Hepatocyte (in vitro differentiated cells): Measurements from ENCODE around the gene SFRP2.

Source experiments
- CTCF ChIP-seq: fragments of 200-600 bp; sonication (generic); IDR thresholded peaks from 2 replicates; pipeline ENCODE4 v1.5.1; 2016; ENCODE audit warnings: antibody characterized with exemption, mild to moderate bottlenecking; ENCODE audit not compliant: poor library complexity
- EZH2 ChIP-seq: fragments of 200-600 bp; sonication (generic); IDR thresholded peaks from 2 replicates; pipeline ENCODE4 v1.6.1; 2016; ENCODE audit warnings: antibody characterized with exemption, mild to moderate bottlenecking, borderline replicate concordance

GRCh38 chr4:153780876-153781275, 8.0 kb downstream of the SFRP2 start:
- no peak for TF ChIP-seq CTCF
- no peak for TF ChIP-seq EZH2
